Pancreas (tissue), 10 donors: ENCODE results near the gene SLC38A9. TPM values are rescaled to one million over a fixed set of nuclear protein-coding genes. Genes with fewer than 3 reads are reported as not detected.

ENCODE experiments used
- ATAC-seq, 4 donors: fragments of 200-7000 bp; cut with Tn5 transposase; one replicate each; pipeline versions ENCODE4 v1.8.0 to v1.9.1; 2020; ENCODE audit warnings: mild to moderate bottlenecking in 4 of 4, moderate library complexity in 4 of 4
- DNase-seq, 6 donors: peaks; one replicate each; pipeline ENCODE4 v3.0.0-alpha.2; 2020
- FAIRE-seq: peaks from 2 replicates; lab custom pipeline; 2012; peaks lifted over from hg19 to GRCh38; lab: Jason Lieb, UNC
- H3K27ac ChIP-seq, 4 donors: fragments of 200-600 bp; sonication (generic); 1 replicate in 3 of 4; 2 replicates in 1 of 4; pipeline versions ENCODE4 v1.5.0 to v1.8.0; 2020
- H3K27me3 ChIP-seq, 4 donors: fragments of 200-600 bp; one replicate each; pipeline ENCODE4 v1.8.0; 2021
- H3K36me3 ChIP-seq, 3 donors: fragments of 200-600 bp; sonication (generic) in 1 of 3; one replicate each; pipeline versions ENCODE4 v1.5.0 to v1.8.0; 2020 to 2021
- H3K4me1 ChIP-seq, 3 donors: fragments of 200-600 bp; one replicate each; pipeline ENCODE4 v1.8.0; 2021
- H3K4me3 ChIP-seq, 4 donors: fragments of 200-600 bp; sonication (generic) in 2 of 4; one replicate each; pipeline versions ENCODE4 v1.5.0 to v1.8.0; 2020 to 2021
- H3K9me3 ChIP-seq, 4 donors: fragments of 200-600 bp; one replicate each; pipeline ENCODE4 v1.8.0; 2021
- CTCF ChIP-seq, 4 donors: fragments of 200-600 bp; sonication (generic) in 3 of 4; IDR thresholded peaks; one replicate each; pipeline versions ENCODE4 v1.5.0 to v1.8.0; 2021; ENCODE audit warnings: antibody characterized with exemption in 4 of 4
- WGBS, 2 donors: extraction: QIAGEN DNeasy Blood & Tissue Kit; methylation state at CpG; one replicate each; pipeline ENCODE4 v1.1.7; 2013; 5-methylcytosine and 5-hydroxymethylcytosine counted together
- intact Hi-C, 3 donors: fragments of 100-400 bp; cut with DNase I; formaldehyde crosslinking; loops; one replicate each; pipeline versions ENCODE4 v1.11.1 to v1.14.2; 2022
- polyA plus RNA-seq, 2 donors: library from polyadenylated mRNA; stranded (reverse); fragments of 200-250 nt; gene quantifications; one replicate each; pipeline ENCODE4 v1.2.3, GENCODE V29; 2013
- total RNA-seq, 6 donors: library from RNA; stranded (reverse); fragmentation: NEBNext Ultra II Directional in 4 of 6; extraction: Animal tissue kit (Norgen Biotek cat#: 25700) in 4 of 6; gene quantifications; one replicate each; pipeline versions ENCODE4 v1.2.1 to v1.2.4, GENCODE V29; 2021 to 2023
- donor health status: healthy with polysubstance abuse.
- donor health status: DM: no; HTN: no; CAD: no; lungs with moderate emphysema.
- donor health status: DM: no; HTN: no; CAD: no.
- donor health status: control.
- donor health status: control.
- donor health status: Bipolar disorder and iron deficiency.
- donor health status: DM: yes; HTN: yes; CAD: no.
- donor health status: DM: no; HTN: no; CAD: no.
- donor health status: DM: no; HTN: no; CAD: no.
- donor health status: DM: yes; HTN: yes; CAD: no.

Gene SLC38A9
- total and polyA plus RNA-seq, 8 donors, result 9.7 to 27.1 (median 18.7) TPM

GRCh38 chr5:55645304-55645703, 66.8 kb downstream of the SLC38A9 start:
- Histone ChIP-seq H3K4me3 (no peak overlapping the region), H3K27me3 (no peaks in the 10 kb centered on the region), H3K4me1 (peaks cover 0 to 12% (median 6%) of the 10 kb centered on the region in 3 donors), H3K36me3 (no peaks in the 10 kb centered on the region), H3K27ac (no peak overlapping the region), H3K9me3 (no peaks in the 10 kb centered on the region)
- DNase-seq (no peak), ATAC-seq (no peak), FAIRE-seq (no peak)
- intact Hi-C loops, result no loop called here
- TF ChIP-seq CTCF (IDR thresholded peaks at IDR 0.05), result no peak
- WGBS, 2 donors, result 92 to 96% methylated on average over 3 of the region's 3 CpGs

- no peaks in the 10 kb centered on the region for H3K9me3 ChIP-seq
- 20 to 33% methylated on average over 4 of the region's 4 CpGs for WGBS, 2 donors
- TF ChIP-seq CTCF (IDR thresholded peaks at IDR 0.05), result no peak
- H3K27me3 ChIP-seq, result no peaks in the 10 kb centered on the region
- intact Hi-C loops, result no loop called here
- no peak for FAIRE-seq
- no peak overlapping the region for H3K4me3 ChIP-seq
- no peak for ATAC-seq
- no peak for DNase-seq
- H3K36me3 ChIP-seq, result no peaks in the 10 kb centered on the region
- H3K4me1 ChIP-seq, result peaks cover 28 to 71% (median 39%) of the 10 kb centered on the region in 3 donors
- H3K27ac ChIP-seq, result peak overlapping the region in 1 of 4 donors; percentile 12
Measured at GRCh38 chr5:55638455-55638854, 73.7 kb downstream of the SLC38A9 start.

DNA sequence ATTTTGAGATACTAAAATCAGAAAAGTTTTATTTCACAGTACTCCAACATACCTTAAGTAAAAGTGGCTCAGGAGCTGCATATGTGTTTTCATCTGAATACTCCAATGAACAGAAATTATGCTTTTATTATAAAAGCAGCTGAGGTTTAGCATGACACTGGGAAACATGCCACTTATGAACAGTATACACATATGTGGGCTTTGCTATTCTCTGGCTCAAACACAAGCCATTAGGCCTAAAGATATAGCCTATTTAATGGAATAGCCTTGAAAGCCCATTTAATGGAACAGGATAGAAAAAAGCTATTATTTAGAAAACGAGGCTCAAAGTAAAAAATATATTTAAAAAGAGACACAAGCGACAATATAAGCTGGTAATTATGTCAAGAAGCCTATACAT, 74.1 kb downstream of the SLC38A9 start:
- Histone ChIP-seq H3K4me1 (peaks cover 28 to 70% (median 40%) of the 10 kb centered on the region in 3 donors), H3K27me3 (no peaks in the 10 kb centered on the region), H3K36me3 (no peaks in the 10 kb centered on the region), H3K4me3 (no peak overlapping the region), H3K9me3 (no peaks in the 10 kb centered on the region), H3K27ac (peak overlapping the region in 1 of 4 donors; percentile 12)
- intact Hi-C loops, result no loop called here
- no peak for DNase-seq
- no peak for FAIRE-seq
- WGBS, 2 donors, result 84 to 87% methylated on average over 2 of the region's 2 CpGs
- no peak for TF ChIP-seq CTCF (IDR thresholded peaks at IDR 0.05)
- ATAC-seq, result no peak

DNA sequence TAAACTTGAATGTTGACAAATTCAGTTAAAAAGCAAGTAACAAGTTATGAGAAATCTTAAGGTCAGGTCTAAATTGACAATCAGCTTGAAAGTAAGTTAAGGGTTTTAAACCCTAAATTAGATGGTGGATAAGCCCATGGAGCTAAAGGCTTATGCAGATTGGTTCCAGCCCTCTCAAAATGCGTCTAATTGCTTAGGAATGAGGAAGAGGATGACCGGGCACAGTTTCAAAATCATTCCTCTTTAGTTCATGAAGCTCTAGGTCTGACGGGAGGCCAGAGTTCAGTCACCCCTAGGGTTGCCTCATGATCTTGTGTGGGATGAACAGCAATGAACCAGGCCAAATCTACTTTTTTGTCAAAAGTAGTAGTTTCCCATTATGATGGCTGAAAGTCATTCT, 75.4 kb downstream of the SLC38A9 start:
- DNase-seq, result peak in 3 of 6 donors; percentile 30 to 45 (median 31)
- H3K9me3 ChIP-seq, result no peaks in the 10 kb centered on the region
- no peaks in the 10 kb centered on the region for H3K27me3 ChIP-seq
- H3K4me3 ChIP-seq, result no peak overlapping the region
- intact Hi-C loops, result no loop called here
- peak overlapping the region in 3 of 4 donors; percentile 25 to 62 (median 59) for H3K27ac ChIP-seq
- peaks cover 28 to 62% (median 40%) of the 10 kb centered on the region in 3 donors for H3K4me1 ChIP-seq
- WGBS, 2 donors, result 17 to 20% methylated on average over 3 of the region's 3 CpGs
- no peak for FAIRE-seq
- H3K36me3 ChIP-seq, result no peaks in the 10 kb centered on the region
- ATAC-seq, result peak; percentile 57 to 74 (median 72)
- no peak for TF ChIP-seq CTCF (IDR thresholded peaks at IDR 0.05)

- Histone ChIP-seq H3K36me3 (no peaks in the 10 kb centered on the region), H3K27me3 (no peaks in the 10 kb centered on the region), H3K27ac (peak overlapping the region in 3 of 4 donors; percentile 25 to 62 (median 59)), H3K4me3 (no peak overlapping the region), H3K4me1 (peaks cover 28 to 62% (median 40%) of the 10 kb centered on the region in 3 donors), H3K9me3 (no peaks in the 10 kb centered on the region)
- intact Hi-C loops, result no loop called here
- TF ChIP-seq CTCF (IDR thresholded peaks at IDR 0.05), result no peak
- FAIRE-seq, result peak; percentile 37
- peak in 2 of 6 donors; percentile 18 to 26 for DNase-seq
- WGBS, 2 donors, result 22% methylated on average over 2 of the region's 2 CpGs
- ATAC-seq, result peak; percentile 68 to 84 (median 72)
Measured at GRCh38 chr5:55636177-55636576, 75.9 kb downstream of the SLC38A9 start.
